Measurements from ENCODE around the gene TIGAR.

The TIGAR gene

GRCh38 chr12:4284306-4284705 is 36.7 kb upstream of the TIGAR start:
- Histone ChIP-seq H3K36me3 (ENCODE audit: low read length) (no peaks in the 10 kb centered on the region), H3K27ac (ENCODE audit: low read depth, low read length) (no peak overlapping the region), H3K4me2 (ENCODE audit: low read depth, low read length, poor library complexity, severe bottlenecking) (no peak overlapping the region), H3K9ac (ENCODE audit: low read length) (no peak overlapping the region), H3K4me3 (ENCODE audit: insufficient read depth, low read length, poor library complexity, severe bottlenecking) (no peak overlapping the region), H4K20me1 (ENCODE audit: low read depth, low read length) (no peaks in the 10 kb centered on the region), H3K9me2 (replicated peaks; ENCODE audit: insufficient read depth, low read length) (no peaks in the 10 kb centered on the region), H3F3A (ENCODE audit: insufficient read depth) (no peaks in the 10 kb centered on the region), H3K27me3 (ENCODE audit: low read length) (no peaks in the 10 kb centered on the region), H3K9me3 (ENCODE audit: insufficient read depth, low read length) (no peaks in the 10 kb centered on the region), H2AFZ (ENCODE audit: low read depth, low read length, severe bottlenecking) (no peak overlapping the region), H3K79me2 (ENCODE audit: insufficient read depth, low read length) (no peaks in the 10 kb centered on the region)
- TF ChIP-seq CTCF (IDR thresholded peaks at IDR 0.05; ENCODE audit: insufficient read depth, low read length, poor library complexity, severe bottlenecking) (no peak), EZH2phosphoT487 (conservative IDR thresholded peaks at IDR 0.05; ENCODE audit: low read length) (no peak)

GRCh38 chr12:4285070-4285469 is 35.9 kb upstream of the TIGAR start:
- H3K27ac ChIP-seq (ENCODE audit: low read depth, low read length), result no peak overlapping the region
- no peaks in the 10 kb centered on the region for H3K27me3 ChIP-seq (ENCODE audit: low read length)
- no peaks in the 10 kb centered on the region for H3K79me2 ChIP-seq (ENCODE audit: insufficient read depth, low read length)
- H3K9me3 ChIP-seq (ENCODE audit: insufficient read depth, low read length), result no peaks in the 10 kb centered on the region
- no peaks in the 10 kb centered on the region for H3K9me2 ChIP-seq (replicated peaks; ENCODE audit: insufficient read depth, low read length)
- H3K9ac ChIP-seq (ENCODE audit: low read length), result no peak overlapping the region
- TF ChIP-seq EZH2phosphoT487 (conservative IDR thresholded peaks at IDR 0.05; ENCODE audit: low read length) (no peak), CTCF (IDR thresholded peaks at IDR 0.05; ENCODE audit: insufficient read depth, low read length, poor library complexity, severe bottlenecking) (no peak)
- no peaks in the 10 kb centered on the region for H3K36me3 ChIP-seq (ENCODE audit: low read length)
- H3F3A ChIP-seq (ENCODE audit: insufficient read depth), result no peaks in the 10 kb centered on the region
- H3K4me2 ChIP-seq (ENCODE audit: low read depth, low read length, poor library complexity, severe bottlenecking), result no peak overlapping the region
- no peak overlapping the region for H2AFZ ChIP-seq (ENCODE audit: low read depth, low read length, severe bottlenecking)
- no peaks in the 10 kb centered on the region for H4K20me1 ChIP-seq (ENCODE audit: low read depth, low read length)
- no peak overlapping the region for H3K4me3 ChIP-seq (ENCODE audit: insufficient read depth, low read length, poor library complexity, severe bottlenecking)

GRCh38 chr12:4286228-4286627 is 34.8 kb upstream of the TIGAR start:
- Histone ChIP-seq H3K9ac (ENCODE audit: low read length) (no peak overlapping the region), H3K4me3 (ENCODE audit: insufficient read depth, low read length, poor library complexity, severe bottlenecking) (no peak overlapping the region), H3K9me3 (ENCODE audit: insufficient read depth, low read length) (no peaks in the 10 kb centered on the region), H3K27ac (ENCODE audit: low read depth, low read length) (no peak overlapping the region), H4K20me1 (ENCODE audit: low read depth, low read length) (no peaks in the 10 kb centered on the region), H3F3A (ENCODE audit: insufficient read depth) (no peaks in the 10 kb centered on the region), H3K4me2 (ENCODE audit: low read depth, low read length, poor library complexity, severe bottlenecking) (no peak overlapping the region), H3K27me3 (ENCODE audit: low read length) (no peaks in the 10 kb centered on the region), H3K36me3 (ENCODE audit: low read length) (no peaks in the 10 kb centered on the region), H3K79me2 (ENCODE audit: insufficient read depth, low read length) (no peaks in the 10 kb centered on the region), H3K9me2 (replicated peaks; ENCODE audit: insufficient read depth, low read length) (no peaks in the 10 kb centered on the region), H2AFZ (ENCODE audit: low read depth, low read length, severe bottlenecking) (no peak overlapping the region)
- TF ChIP-seq CTCF (IDR thresholded peaks at IDR 0.05; ENCODE audit: insufficient read depth, low read length, poor library complexity, severe bottlenecking) (no peak), EZH2phosphoT487 (conservative IDR thresholded peaks at IDR 0.05; ENCODE audit: low read length) (no peak)
